ENCODE measurements around the gene SLC37A4.

The SLC37A4 gene

GRCh38 chr11:119042927-119043326 lies 12.2 kb upstream of the SLC37A4 start:
- no peak for TF ChIP-seq TCF12 (IDR thresholded peaks at IDR 0.05; ENCODE audit: low read depth)

GRCh38 chr11:119041821-119042514 lies 11.3 kb upstream of the SLC37A4 start:
- no peak for TF ChIP-seq EGR1 (IDR thresholded peaks at IDR 0.05)
- no peak for TF ChIP-seq CREB1 (IDR thresholded peaks at IDR 0.05; ENCODE audit: low read depth)
- no peak for TF ChIP-seq ZBTB7A (IDR thresholded peaks at IDR 0.05; ENCODE audit: low read depth)

GRCh38 chr11:119038884-119039283 lies 8.2 kb upstream of the SLC37A4 start:
- no peak for TF ChIP-seq TAF1 (IDR thresholded peaks at IDR 0.05; ENCODE audit: low read depth)
- no peak for TF ChIP-seq USF1 (IDR thresholded peaks at IDR 0.05)
- no peak for TF ChIP-seq TEAD4 (IDR thresholded peaks at IDR 0.05)
- TF ChIP-seq YY1 (IDR thresholded peaks at IDR 0.05; ENCODE audit: low read depth) = no peak
- no peak for TF ChIP-seq CREB1 (IDR thresholded peaks at IDR 0.05; ENCODE audit: low read depth)
- TF ChIP-seq MAX (IDR thresholded peaks at IDR 0.05) = no peak
- TF ChIP-seq TCF12 (IDR thresholded peaks at IDR 0.05; ENCODE audit: low read depth) = no peak
- no peak for TF ChIP-seq EGR1 (IDR thresholded peaks at IDR 0.05)
- TF ChIP-seq REST (IDR thresholded peaks at IDR 0.05; ENCODE audit: low read depth) = no peak

- TF ChIP-seq CREB1 (IDR thresholded peaks at IDR 0.05; ENCODE audit: low read depth) (no peak), TAF1 (IDR thresholded peaks at IDR 0.05; ENCODE audit: low read depth) (no peak), YY1 (IDR thresholded peaks at IDR 0.05; ENCODE audit: low read depth) (no peak), TCF12 (IDR thresholded peaks at IDR 0.05; ENCODE audit: low read depth) (no peak), TEAD4 (IDR thresholded peaks at IDR 0.05) (no peak), RAD21 (IDR thresholded peaks at IDR 0.05; ENCODE audit: low read depth) (no peak), USF1 (IDR thresholded peaks at IDR 0.05) (no peak)
These were observed 4.1 kb upstream of the SLC37A4 start for GRCh38 chr11:119034813-119035212.

GRCh38 chr11:119031912-119032280 lies 1.2 kb upstream of the SLC37A4 start:
- TF ChIP-seq USF1 (IDR thresholded peaks at IDR 0.05) (no peak), CREB1 (IDR thresholded peaks at IDR 0.05; ENCODE audit: low read depth) (no peak), NFIC (IDR thresholded peaks at IDR 0.05) (no peak), ZBTB7A (IDR thresholded peaks at IDR 0.05; ENCODE audit: low read depth) (no peak), TCF12 (IDR thresholded peaks at IDR 0.05; ENCODE audit: low read depth) (no peak), EGR1 (IDR thresholded peaks at IDR 0.05) (no peak), RAD21 (IDR thresholded peaks at IDR 0.05; ENCODE audit: low read depth) (no peak), TAF1 (IDR thresholded peaks at IDR 0.05; ENCODE audit: low read depth) (no peak), REST (IDR thresholded peaks at IDR 0.05; ENCODE audit: low read depth) (no peak), CEBPB (IDR thresholded peaks at IDR 0.05) (no peak), TEAD4 (IDR thresholded peaks at IDR 0.05) (no peak), EP300 (IDR thresholded peaks at IDR 0.05; ENCODE audit: borderline replicate concordance) (no peak), FOXM1 (IDR thresholded peaks at IDR 0.05; ENCODE audit: borderline replicate concordance, low read depth) (no peak), MAX (IDR thresholded peaks at IDR 0.05) (no peak), YY1 (IDR thresholded peaks at IDR 0.05; ENCODE audit: low read depth) (no peak)

- no peak for TF ChIP-seq CREB1 (IDR thresholded peaks at IDR 0.05; ENCODE audit: low read depth)
- no peak for TF ChIP-seq TAF1 (IDR thresholded peaks at IDR 0.05; ENCODE audit: low read depth)
- peak; percentile 50; the same call in 1 of the 2 replicates for TF ChIP-seq ZBTB7A (IDR thresholded peaks at IDR 0.05; ENCODE audit: low read depth)
- no peak for TF ChIP-seq USF1 (IDR thresholded peaks at IDR 0.05)
- no peak for TF ChIP-seq RAD21 (IDR thresholded peaks at IDR 0.05; ENCODE audit: low read depth)
- TF ChIP-seq FOXM1 (IDR thresholded peaks at IDR 0.05; ENCODE audit: borderline replicate concordance, low read depth) = no peak
These were observed 698 bp downstream of the SLC37A4 start for GRCh38 chr11:119030029-119030328.
